ENCODE measurements around the gene PACRG. TPM values are rescaled to one million over a fixed set of nuclear protein-coding genes. Genes with fewer than 3 reads are reported as not detected.

The PACRG gene
- total RNA-seq, 4 donors from 2014 or later = 1.7 to 7.7 (median 3.7) TPM

DNA sequence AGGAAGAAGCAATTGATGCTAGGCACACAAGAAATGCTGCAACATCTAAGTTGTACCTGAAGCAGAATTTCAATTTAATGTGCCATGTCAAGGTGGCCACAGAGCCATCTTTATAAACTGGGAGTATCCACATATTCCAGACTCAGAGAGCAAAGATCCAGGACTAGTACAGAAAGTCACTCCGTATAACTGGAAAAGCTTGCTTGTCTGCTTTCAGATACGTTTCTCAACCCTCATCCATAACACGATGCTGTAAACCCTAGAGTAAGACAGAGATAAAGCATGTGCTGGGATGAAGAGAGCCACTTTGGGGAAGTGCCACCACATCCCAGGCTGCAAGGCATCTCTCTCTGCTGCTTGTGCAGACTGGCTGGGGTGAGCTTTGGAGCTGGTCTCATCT, 134.7 kb downstream of the PACRG start:
- Histone ChIP-seq H3K9me3 (no peaks in the 10 kb centered on the region), H3K36me3 (no peaks in the 10 kb centered on the region), H3K27me3 (no peaks in the 10 kb centered on the region), H3K27ac (no peak overlapping the region), H3K4me3 (replicated peaks in 1 of 3) (no peak overlapping the region), H3K4me1 (peaks cover 5% of the 10 kb centered on the region in 2 donors)
- DNase-seq = no peak
- TF ChIP-seq CTCF (IDR thresholded peaks at IDR 0.05) (no peak), POLR2A (IDR thresholded peaks at IDR 0.05) (no peak)
- intact Hi-C loops (cut with DNase I) = no loop called here
- 78% methylated on average over 3 of the region's 3 CpGs for WGBS, 2 donors

- 93 to 98% methylated on average over 5 of the region's 5 CpGs for WGBS, 2 donors
- DNase-seq = no peak
Measured at GRCh38 chr6:162862941-162863340, 135.2 kb downstream of the PACRG start.

DNA sequence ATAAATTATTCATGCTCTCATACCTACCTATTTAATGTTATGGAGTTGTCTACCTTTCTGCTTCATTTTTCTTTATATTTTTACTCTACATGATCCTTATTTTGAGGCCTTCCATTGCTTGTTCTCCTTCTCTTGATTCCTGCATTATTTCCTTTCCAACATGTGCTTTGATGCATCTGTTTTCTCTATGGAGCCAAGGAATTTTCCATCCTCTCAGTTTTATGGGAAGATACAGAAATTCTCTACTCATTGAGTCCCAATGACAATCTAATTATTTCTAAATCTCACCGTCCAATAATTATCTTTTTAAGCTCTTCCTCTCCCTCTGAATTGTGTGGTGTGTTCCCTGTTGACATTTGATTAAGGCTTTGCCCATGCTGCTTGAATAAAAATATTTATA, 136.0 kb downstream of the PACRG start:
- no peaks in the 10 kb centered on the region for H3K27me3 ChIP-seq
- no peaks in the 10 kb centered on the region for H3K36me3 ChIP-seq
- no peak overlapping the region for H3K4me3 ChIP-seq (replicated peaks in 1 of 3)
- H3K4me1 ChIP-seq = peaks cover 5% of the 10 kb centered on the region in 2 donors
- WGBS, 2 donors = 90 to 95% methylated on average over 1 of the region's 1 CpG
- no peaks in the 10 kb centered on the region for H3K9me3 ChIP-seq
- H3K27ac ChIP-seq = no peak overlapping the region
- no peak for DNase-seq
- TF ChIP-seq POLR2A (IDR thresholded peaks at IDR 0.05) (no peak), CTCF (IDR thresholded peaks at IDR 0.05) (no peak)
- intact Hi-C loops (cut with DNase I) = no loop called here

More at GRCh38 chr6:162862941-162863340, 135.2 kb downstream of the PACRG start:
- H3K9me3 ChIP-seq = no peaks in the 10 kb centered on the region
- no peaks in the 10 kb centered on the region for H3K36me3 ChIP-seq
- peaks cover 5% of the 10 kb centered on the region in 2 donors for H3K4me1 ChIP-seq
- intact Hi-C loops (cut with DNase I) = no loop called here
- H3K4me3 ChIP-seq (replicated peaks in 1 of 3) = no peak overlapping the region
- no peak overlapping the region for H3K27ac ChIP-seq
- TF ChIP-seq POLR2A (IDR thresholded peaks at IDR 0.05) (no peak), CTCF (IDR thresholded peaks at IDR 0.05) (no peak)
- H3K27me3 ChIP-seq = no peaks in the 10 kb centered on the region

DNA sequence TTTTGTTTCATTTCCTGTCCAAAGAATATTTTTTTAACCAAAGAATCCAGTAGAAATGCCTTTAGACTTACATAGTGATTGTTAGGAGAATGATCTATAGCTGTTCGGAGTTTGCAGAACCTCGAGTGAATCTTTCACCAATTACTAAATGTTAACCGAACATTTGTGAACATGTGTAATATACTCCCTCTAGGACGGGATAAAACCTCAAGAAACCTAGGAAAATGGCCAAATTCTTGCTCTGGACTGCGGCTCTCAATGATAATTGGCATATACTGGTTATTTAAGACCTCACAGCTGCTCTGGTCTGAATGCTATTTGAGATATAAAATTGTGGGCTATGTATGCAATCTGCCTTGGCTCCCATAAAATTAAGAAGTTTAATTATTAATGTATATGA, 137.1 kb downstream of the PACRG start:
- Histone ChIP-seq H3K27me3 (no peaks in the 10 kb centered on the region), H3K4me3 (replicated peaks in 1 of 3) (no peak overlapping the region), H3K4me1 (peaks cover 5% of the 10 kb centered on the region in 2 donors), H3K36me3 (no peaks in the 10 kb centered on the region), H3K9me3 (no peaks in the 10 kb centered on the region), H3K27ac (no peak overlapping the region)
- TF ChIP-seq CTCF (IDR thresholded peaks at IDR 0.05) (no peak), POLR2A (IDR thresholded peaks at IDR 0.05) (no peak)
- DNase-seq = no peak
- intact Hi-C loops (cut with DNase I) = no loop called here
- WGBS, 2 donors = 69 to 83% methylated on average over 5 of the region's 5 CpGs

DNA sequence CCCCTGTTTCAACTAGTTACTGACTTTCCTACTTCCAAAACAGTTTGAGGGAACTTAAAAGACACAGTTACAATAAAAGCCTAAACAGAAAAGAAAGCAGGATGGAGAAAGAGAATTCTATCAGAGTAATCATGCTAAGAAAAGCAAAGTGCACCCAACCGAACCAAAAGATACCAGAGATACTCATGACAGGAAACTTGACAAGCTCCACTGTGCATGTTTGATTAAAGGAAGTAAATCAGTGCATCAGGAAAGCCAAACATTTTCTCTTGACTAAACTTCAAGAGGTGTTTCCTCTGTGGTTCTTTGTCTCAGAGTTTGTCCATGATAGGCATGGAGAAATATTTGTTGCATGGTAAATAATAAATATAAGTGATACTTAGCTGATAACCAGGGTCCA, 138.9 kb downstream of the PACRG start:
- intact Hi-C loops (cut with DNase I) = no loop called here
- no peak overlapping the region for H3K27ac ChIP-seq
- DNase-seq = no peak
- no peaks in the 10 kb centered on the region for H3K9me3 ChIP-seq
- H3K36me3 ChIP-seq = no peaks in the 10 kb centered on the region
- WGBS, 2 donors = 12 to 15% methylated on average over 1 of the region's 1 CpG
- TF ChIP-seq POLR2A (IDR thresholded peaks at IDR 0.05) (no peak), CTCF (IDR thresholded peaks at IDR 0.05) (no peak)
- no peak overlapping the region for H3K4me3 ChIP-seq (replicated peaks in 1 of 3)
- H3K4me1 ChIP-seq = peaks cover 5% of the 10 kb centered on the region in 2 donors
- no peaks in the 10 kb centered on the region for H3K27me3 ChIP-seq
